Stimulated activated effector memory CD8-positive, alpha-beta T cell treated with anti-CD3 and anti-CD28 coated beads, Interleukin-12 subunit alpha, Interleukin-12 subunit beta, amount 100 ng/mL, for 72 hours (primary cell): ENCODE measurements around the gene PCNX2.

Source experiments
- ATAC-seq: fragments of 150-1000 bp; cut with Tn5 transposase; 2 replicates; pipeline ENCODE4 v1.10.0; 2021
- DNase-seq, 2 donors: peaks; one replicate each; pipeline ENCODE4 v3.0.0; 2021 to 2022; ENCODE audit warnings: low spot score in 2 of 2
- H3K27ac Mint-ChIP-seq: one replicate; pipeline ENCODE4 v1.8.0; 2022; ENCODE audit warnings: mild to moderate bottlenecking, mixed read lengths
- H3K36me3 Mint-ChIP-seq: one replicate; pipeline ENCODE4 v1.8.0; 2022; ENCODE audit warnings: mild to moderate bottlenecking, mixed read lengths
- H3K4me1 Mint-ChIP-seq: one replicate; pipeline ENCODE4 v1.8.0; 2022; ENCODE audit warnings: mixed read lengths
- H3K4me3 Mint-ChIP-seq: one replicate; pipeline ENCODE4 v1.8.0; 2022; ENCODE audit warnings: mild to moderate bottlenecking, mixed read lengths
- H3K9me3 Mint-ChIP-seq: one replicate; pipeline ENCODE4 v1.8.0; 2022; ENCODE audit warnings: mixed read lengths

Gene PCNX2

DNA sequence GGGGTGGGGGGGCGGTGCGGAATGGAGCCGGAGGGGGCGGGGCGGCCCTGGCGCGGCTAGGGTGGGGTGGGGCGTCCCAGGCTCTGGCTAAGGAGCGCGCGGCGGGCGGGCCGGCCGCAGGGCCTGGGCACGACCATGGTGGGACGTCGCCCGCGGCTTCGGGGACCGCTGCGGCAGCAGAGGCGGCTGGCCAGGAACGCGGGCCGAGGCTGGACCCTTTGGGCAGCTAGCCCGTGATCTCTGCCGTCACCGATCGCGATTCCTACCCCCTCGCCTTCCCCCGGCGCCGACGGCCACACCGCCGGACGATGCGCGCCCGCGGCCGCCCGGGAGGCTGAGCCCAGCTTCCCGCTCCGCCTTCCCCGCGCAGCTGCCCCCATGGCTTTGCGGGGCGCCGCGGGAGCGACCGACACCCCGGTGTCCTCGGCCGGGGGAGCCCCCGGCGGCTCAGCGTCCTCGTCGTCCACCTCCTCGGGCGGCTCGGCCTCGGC lies 32.2 kb upstream of the PCNX2 start, which contains the start of gene MAP3K21:
TSS of gene MAP3K21 (plus strand) at position 74 of the 491 bp plus-strand sequence. CDS start at position 379, 305 bp downstream.
- H3K27ac Mint-ChIP-seq: peak within 1 kb of the TSS; percentile 32
- H3K4me3 Mint-ChIP-seq: peak within 1 kb of the TSS; percentile 68
- ATAC-seq (peak; percentile 71), DNase-seq (no peak)
- H3K4me1 Mint-ChIP-seq: peaks cover 14% of the 10 kb centered on the region
- no peaks in the 10 kb centered on the region for H3K9me3 Mint-ChIP-seq
- H3K36me3 Mint-ChIP-seq: no peaks in the 10 kb centered on the region

DNA sequence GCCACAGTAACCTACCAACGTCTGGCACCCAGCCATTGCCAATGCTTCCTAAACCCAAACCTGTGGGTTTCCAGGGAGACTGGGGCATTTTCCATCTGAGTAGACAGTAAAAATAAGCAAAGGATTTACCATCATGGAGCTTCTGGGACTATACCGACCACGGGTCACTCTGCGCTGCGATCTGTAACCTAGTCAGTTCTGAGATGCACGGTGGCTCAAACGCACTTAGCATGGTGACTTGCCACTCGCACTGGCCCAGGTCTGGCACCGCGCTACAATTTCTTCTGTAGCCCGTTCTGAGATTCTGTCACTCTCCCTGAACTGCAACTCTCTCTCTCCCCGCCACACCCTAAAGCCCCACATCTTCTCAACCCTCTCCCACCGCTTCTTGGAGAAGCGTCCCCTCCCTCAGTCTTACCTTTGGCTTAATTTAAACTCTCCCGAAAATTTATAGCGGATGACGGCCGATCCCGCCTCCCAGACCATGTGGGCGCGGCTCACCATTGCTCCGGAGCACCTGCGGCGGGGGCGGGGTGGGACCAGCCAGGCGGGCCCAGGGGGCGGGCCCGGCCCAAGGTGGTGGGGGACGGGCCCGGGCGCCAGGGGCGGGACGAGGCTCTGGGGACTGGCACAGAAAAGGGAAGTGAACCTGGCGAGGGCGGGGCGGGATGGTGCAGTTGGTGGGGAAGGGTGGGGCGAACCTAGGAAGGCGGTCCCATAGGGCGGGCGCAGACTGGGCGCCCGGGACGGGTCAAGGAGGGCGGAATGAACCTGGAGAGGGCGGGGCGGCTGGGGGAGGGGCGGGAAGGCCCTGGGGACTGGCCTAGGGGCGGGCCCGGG lies 31.5 kb upstream of the PCNX2 start:
- peak; percentile 66 to 91 for DNase-seq
- Mint-ChIP-seq H3K27ac (peak overlapping the region; percentile 32), H3K4me1 (peaks cover 10% of the 10 kb centered on the region), H3K4me3 (peak overlapping the region; percentile 68), H3K36me3 (no peaks in the 10 kb centered on the region), H3K9me3 (no peaks in the 10 kb centered on the region)
- peak; percentile 95 for ATAC-seq

DNA sequence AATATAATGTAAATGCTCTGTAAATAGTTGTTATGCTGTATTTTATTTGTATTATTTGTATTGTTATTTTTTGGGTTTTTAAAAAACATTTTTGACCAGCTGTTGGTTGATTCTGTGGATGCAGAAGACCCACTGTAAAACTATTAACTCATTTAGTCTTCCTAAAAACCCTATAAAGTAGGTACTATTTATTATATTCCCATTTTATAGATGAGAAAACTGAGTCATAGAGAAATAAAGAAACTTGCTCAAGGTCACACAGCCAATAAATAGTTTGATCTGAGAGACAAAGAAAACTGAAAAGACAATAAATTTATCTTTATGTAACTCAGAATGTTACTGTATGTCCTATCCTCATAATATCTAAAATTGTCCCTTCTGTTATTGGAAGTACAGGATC lies 30.8 kb upstream of the PCNX2 start:
- no peak overlapping the region for H3K27ac Mint-ChIP-seq
- peaks cover 7% of the 10 kb centered on the region for H3K4me1 Mint-ChIP-seq
- ATAC-seq (no peak), DNase-seq (no peak)
- H3K4me3 Mint-ChIP-seq: no peak overlapping the region
- H3K36me3 Mint-ChIP-seq: no peaks in the 10 kb centered on the region
- H3K9me3 Mint-ChIP-seq: no peaks in the 10 kb centered on the region

DNA sequence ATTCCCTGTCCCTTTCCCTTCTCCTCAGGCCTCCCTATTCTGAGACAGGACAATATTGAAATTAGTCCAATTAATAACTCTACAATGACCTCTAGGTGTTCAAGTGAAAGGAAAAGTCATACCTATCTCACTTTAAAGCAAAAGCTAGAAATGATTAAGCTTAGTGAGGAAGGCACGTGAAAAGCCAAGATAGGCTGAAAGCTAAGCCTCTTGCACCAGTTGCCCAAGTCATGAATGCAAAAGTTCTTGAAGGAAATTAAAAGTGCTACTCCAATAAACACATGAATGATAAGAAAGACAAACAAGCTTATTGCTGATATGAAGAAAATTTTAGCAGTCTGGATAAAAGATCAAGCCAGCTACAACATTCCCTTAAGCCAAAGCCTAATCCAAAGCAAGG lies 28.2 kb upstream of the PCNX2 start:
- DNase-seq (no peak), ATAC-seq (no peak)
- no peaks in the 10 kb centered on the region for H3K36me3 Mint-ChIP-seq
- no peaks in the 10 kb centered on the region for H3K9me3 Mint-ChIP-seq
- H3K4me3 Mint-ChIP-seq: no peak overlapping the region
- H3K4me1 Mint-ChIP-seq: peaks cover 7% of the 10 kb centered on the region
- no peak overlapping the region for H3K27ac Mint-ChIP-seq

DNA sequence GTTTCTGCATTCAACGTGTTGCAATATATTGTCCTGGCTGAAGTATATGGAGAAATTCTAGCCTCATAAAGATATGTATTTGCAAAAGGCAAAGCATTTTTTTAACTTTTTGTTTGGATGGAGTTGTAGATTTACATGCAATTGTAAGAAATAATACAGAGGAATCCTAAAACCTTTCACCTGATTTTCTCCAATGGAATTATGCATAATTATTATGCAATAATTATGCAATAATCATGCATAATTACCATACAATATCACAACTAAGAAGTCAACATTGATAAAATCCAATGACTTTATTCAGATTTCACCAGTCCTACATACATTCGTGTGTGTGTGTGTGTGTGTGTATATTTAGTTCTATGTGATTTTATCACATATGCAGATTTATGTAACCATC lies 24.5 kb upstream of the PCNX2 start:
- no peaks in the 10 kb centered on the region for H3K9me3 Mint-ChIP-seq
- no peaks in the 10 kb centered on the region for H3K36me3 Mint-ChIP-seq
- no peak overlapping the region for H3K4me3 Mint-ChIP-seq
- ATAC-seq (no peak), DNase-seq (no peak)
- no peak overlapping the region for H3K27ac Mint-ChIP-seq
- no peaks in the 10 kb centered on the region for H3K4me1 Mint-ChIP-seq

DNA sequence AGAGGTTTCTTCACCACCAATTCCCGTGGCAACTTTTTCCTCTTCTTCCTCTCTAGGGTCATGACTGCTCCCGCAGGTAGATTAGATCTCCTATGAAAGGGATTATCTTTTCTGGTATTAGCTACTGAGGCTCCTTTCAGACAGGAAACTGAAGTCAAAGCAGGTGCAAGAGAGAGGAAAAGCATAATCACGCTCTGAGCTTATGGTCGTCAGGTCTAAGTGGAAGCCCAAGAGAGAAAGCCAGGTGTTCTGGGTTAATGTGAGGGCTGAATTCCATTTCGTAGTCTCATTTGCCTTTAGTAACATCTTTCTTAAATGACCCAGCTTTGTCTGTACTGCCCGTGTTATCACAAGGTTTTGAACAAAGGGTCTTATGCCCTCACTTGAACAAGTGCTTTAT lies 23.7 kb upstream of the PCNX2 start:
- no peak for ATAC-seq
- H3K4me1 Mint-ChIP-seq: no peaks in the 10 kb centered on the region
- H3K36me3 Mint-ChIP-seq: no peaks in the 10 kb centered on the region
- no peak overlapping the region for H3K4me3 Mint-ChIP-seq
- no peak for DNase-seq
- no peak overlapping the region for H3K27ac Mint-ChIP-seq
- no peaks in the 10 kb centered on the region for H3K9me3 Mint-ChIP-seq

DNA sequence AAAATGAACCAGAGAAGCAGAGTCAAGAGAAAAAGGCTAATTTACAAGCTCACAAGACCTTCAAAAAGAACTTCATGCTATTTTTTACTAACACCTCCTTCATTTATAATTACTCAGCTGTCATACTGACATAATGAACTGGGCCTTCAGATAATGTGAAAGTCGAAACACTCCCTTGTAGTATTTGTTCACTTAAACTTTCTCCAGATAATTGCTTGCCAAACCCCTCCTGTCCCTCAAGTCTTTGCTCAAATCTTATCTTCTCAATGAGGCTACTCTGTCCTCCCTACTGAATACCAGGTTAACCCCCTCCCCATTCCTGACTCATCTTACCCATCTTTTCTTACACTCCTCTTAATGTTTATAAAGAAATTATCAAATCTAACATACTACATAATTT lies 20.9 kb upstream of the PCNX2 start:
- Mint-ChIP-seq H3K9me3 (no peaks in the 10 kb centered on the region), H3K27ac (no peak overlapping the region)

DNA sequence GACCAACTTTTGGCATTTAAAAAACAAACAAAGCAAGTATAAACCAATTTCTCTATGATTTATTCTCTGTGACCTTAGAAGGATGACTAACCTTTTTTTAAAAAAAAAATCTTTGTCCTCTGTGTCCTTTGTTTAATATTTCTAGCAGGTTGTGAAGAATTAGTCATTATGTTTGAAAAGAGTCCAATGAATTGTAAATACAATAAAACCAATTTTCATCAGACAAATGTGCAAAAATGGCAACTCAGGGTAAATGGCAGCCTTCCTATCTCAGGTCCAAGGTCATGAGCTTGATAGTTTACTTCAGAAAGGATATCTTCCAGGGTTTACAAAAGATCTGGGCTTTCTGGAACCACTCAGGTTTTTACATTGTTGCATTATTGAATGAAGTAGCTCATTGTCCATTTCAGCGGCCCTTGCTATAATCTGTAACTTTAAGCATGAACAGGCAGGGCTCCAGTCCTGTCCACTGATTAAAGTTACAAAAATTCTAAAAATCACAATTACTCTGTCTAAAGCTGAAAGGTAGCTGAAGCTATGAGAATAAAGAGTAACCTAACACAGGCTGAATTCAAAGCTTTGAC lies 20.3 kb upstream of the PCNX2 start:
- ATAC-seq (no peak), DNase-seq (no peak)
- Mint-ChIP-seq H3K27ac (no peak overlapping the region), H3K9me3 (no peaks in the 10 kb centered on the region), H3K4me3 (no peak overlapping the region), H3K36me3 (no peaks in the 10 kb centered on the region), H3K4me1 (no peaks in the 10 kb centered on the region)

More for the DNA sequence above, 20.9 kb upstream of the PCNX2 start:
- no peaks in the 10 kb centered on the region for H3K4me1 Mint-ChIP-seq
- DNase-seq (no peak), ATAC-seq (no peak)
- no peaks in the 10 kb centered on the region for H3K36me3 Mint-ChIP-seq
- H3K4me3 Mint-ChIP-seq: no peak overlapping the region

DNA sequence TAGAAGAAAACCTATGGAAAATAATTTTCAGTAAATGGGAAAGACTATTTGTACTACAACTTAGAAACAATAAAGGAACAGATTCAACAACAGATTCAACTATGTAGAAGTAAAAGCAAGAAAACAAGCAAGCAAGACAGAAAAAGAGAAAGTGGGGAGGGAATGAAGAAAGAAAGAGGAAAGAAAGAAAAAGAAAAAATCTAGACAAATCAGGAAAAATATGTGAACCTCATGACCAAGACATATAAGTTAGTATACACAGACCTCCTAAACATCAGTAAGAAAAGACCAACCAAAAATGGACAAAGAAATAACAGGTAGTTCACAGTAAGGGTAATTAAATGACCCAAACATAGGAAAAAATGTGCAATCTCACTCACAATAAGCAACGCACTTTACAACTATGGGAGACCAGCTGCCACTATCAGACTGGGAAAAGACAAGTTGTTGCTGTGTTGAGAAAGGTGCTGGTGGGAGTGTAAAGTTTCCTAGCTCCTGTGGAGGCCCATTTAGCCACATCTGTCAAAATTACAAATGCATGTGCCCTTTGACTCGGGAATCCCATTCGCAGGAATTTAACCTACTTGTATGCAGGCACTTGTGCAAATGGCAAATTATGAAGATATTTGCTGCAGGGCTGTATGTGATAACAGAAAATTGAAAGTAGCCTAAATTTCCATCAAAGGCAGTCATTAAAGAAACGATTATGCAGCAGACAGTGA lies 18.1 kb upstream of the PCNX2 start:
- Mint-ChIP-seq H3K36me3 (no peaks in the 10 kb centered on the region), H3K27ac (no peak overlapping the region), H3K4me1 (no peaks in the 10 kb centered on the region), H3K9me3 (no peaks in the 10 kb centered on the region), H3K4me3 (no peak overlapping the region)
- no peak for DNase-seq
- no peak for ATAC-seq

DNA sequence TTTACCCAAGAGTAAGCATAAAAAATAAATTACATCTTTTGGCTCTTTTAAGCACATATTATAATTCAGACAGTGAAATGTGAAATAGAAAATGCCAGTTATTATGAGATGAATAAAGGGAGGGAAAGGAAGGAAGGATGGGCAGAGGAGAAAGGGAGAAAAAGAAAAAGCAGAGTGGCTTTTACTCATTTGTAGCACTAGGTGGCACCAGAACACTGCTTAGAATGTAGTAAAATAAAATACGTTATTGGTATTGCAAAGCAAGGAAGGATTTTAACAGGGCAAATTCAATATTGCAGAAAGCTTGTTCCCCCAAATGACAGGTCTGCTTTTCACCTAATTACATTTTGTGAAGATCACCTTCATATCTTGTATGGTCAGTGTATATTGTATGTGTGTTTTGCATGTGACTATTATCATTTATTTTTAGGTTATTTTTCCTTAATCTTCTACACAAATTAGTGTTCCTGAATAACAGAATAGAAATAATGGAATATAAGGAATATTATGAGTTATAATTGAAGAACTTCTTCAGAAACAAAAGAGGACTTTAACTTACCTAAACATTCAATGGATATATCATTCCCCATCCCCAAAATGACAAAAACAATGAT lies 9.1 kb upstream of the PCNX2 start:
- no peak for DNase-seq
- Mint-ChIP-seq H3K36me3 (no peaks in the 10 kb centered on the region), H3K4me3 (no peak overlapping the region), H3K9me3 (no peaks in the 10 kb centered on the region), H3K27ac (no peak overlapping the region), H3K4me1 (no peaks in the 10 kb centered on the region)
- ATAC-seq: no peak

DNA sequence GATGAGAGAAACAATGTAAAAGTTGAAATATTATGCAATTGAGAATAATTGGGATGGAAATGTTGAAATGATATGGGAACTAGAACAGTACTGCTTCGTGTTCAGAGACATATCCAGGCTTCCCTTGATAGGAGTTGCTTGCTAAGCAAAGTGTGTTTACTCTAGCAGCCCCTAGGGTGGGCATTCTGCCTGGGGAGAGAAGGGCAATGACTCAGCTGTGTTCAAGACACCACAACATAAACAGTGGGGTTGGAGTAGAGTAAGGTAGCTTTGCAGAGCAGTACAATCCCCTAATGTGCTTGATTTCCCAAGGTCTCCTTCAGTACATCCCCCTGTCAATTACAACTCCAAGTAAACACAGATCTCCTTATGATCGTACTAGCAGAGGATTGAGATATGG lies 4.8 kb upstream of the PCNX2 start:
- Mint-ChIP-seq H3K4me3 (no peak overlapping the region), H3K9me3 (no peaks in the 10 kb centered on the region), H3K36me3 (no peaks in the 10 kb centered on the region), H3K27ac (no peak overlapping the region), H3K4me1 (peaks cover 13% of the 10 kb centered on the region)
- ATAC-seq: no peak
- no peak for DNase-seq

DNA sequence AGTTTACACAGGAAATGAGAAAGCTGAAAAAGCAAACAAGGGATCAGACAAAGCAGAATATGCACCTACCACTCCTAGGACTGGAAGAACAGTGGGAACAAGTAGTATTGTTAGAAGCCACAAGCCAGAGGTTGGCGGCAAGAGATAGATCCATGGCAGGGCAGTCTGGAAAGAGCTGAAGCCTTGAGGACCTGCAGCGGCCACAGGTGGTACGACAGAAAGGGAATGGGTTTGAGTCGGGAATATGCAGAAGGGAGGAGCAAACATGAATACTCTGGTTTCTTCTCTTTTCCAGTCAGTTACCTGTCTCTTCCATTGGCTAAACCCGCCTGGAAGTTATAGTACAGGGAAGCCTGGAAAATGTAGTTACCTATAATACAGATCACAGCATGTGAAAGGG lies 3.9 kb upstream of the PCNX2 start:
- H3K27ac Mint-ChIP-seq: no peak overlapping the region
- H3K4me1 Mint-ChIP-seq: peaks cover 21% of the 10 kb centered on the region
- H3K9me3 Mint-ChIP-seq: no peaks in the 10 kb centered on the region
- ATAC-seq (no peak), DNase-seq (no peak)
- no peaks in the 10 kb centered on the region for H3K36me3 Mint-ChIP-seq
- H3K4me3 Mint-ChIP-seq: no peak overlapping the region

DNA sequence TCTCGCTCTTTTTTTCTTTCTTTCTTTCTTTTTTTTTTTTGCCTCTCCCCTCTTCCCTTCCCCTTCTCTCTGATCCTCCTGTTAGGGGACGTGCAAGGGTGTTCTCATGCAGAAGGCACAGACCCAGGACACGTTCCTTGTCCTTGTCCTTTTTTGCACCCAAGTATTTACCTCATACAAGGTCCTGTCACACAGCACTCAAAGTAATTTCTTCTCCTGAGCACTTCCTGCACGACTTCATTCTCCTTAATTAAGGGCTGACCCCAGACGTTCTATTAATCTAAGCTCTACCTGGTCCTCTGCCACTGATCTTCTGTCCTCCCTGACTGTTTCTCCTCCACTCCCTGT lies 424 bp upstream of the PCNX2 start:
- ATAC-seq: no peak
- Mint-ChIP-seq H3K27ac (peak overlapping the region; percentile 96), H3K4me3 (peak overlapping the region; percentile 97), H3K4me1 (peaks cover 36% of the 10 kb centered on the region), H3K36me3 (no peaks in the 10 kb centered on the region), H3K9me3 (no peaks in the 10 kb centered on the region)
- no peak for DNase-seq

DNA sequence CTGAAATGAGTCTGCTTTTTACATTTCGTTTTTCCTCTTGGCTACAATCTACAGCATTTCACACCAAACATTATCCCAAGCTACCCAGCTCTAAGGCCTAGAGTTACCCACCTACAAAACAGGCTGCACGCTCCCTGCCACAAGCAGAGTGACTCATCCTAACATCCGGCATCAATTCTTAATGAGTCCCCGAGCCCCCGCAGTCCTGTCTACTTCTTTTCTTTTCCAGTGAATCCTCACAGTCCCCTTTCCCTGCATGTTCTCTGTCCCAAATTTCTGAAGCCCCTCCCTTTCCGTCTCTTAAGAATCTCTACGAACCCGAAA lies 650 bp downstream of the PCNX2 start:
- Mint-ChIP-seq H3K36me3 (peaks cover 2% of the 10 kb centered on the region), H3K4me1 (peaks cover 39% of the 10 kb centered on the region), H3K9me3 (no peaks in the 10 kb centered on the region), H3K4me3 (peak overlapping the region; percentile 97), H3K27ac (peak overlapping the region; percentile 96)
- DNase-seq (peak in 1 of 2 donors; percentile 8), ATAC-seq (peak; percentile 86)
